Panc1 (cell line): ENCODE data around the gene SNTB2. TPM values are rescaled to one million over a fixed set of nuclear protein-coding genes. Genes with fewer than 3 reads are reported as not detected.
A peak's percentile ranks its signal among the peaks of the same experiment; 100 is the strongest.

ENCODE experiments used
- ATAC-seq: fragments of 200-7000 bp; cut with Tn5 transposase; 2 replicates; pipeline ENCODE4 v1.9.1; 2020; ENCODE audit warnings: mild to moderate bottlenecking, moderate library complexity
- BruUV-seq: library from RNA; stranded (reverse); fragments of 400-500 nt; replicated peaks from 2 replicates; lab custom pipeline; 2021; lab: Mats Ljungman, UMichigan
- CTCF ChIA-PET: fragments of 300-600 bp; sonication (Branson Sonifier 250); formaldehyde crosslinking; loops from one replicate; lab custom pipeline; 2022; ENCODE audit warnings: antibody characterized with exemption; lab: Charles Lee
- POLR2A ChIA-PET: fragments of 300-600 bp; sonication (Branson Sonifier 250); formaldehyde crosslinking; loops from one replicate; lab custom pipeline; 2022; ENCODE audit warnings: antibody characterized with exemption; lab: Charles Lee
- DNase-seq: peaks from one replicate; pipeline ENCODE4 v3.0.0-alpha.2; 2010; ENCODE audit warnings: low read depth, low spot score
- H3K27ac ChIP-seq: 2 replicates; pipeline ENCODE4 v1.5.1; 2011; ENCODE audit warnings: mild to moderate bottlenecking, low read length, inconsistent platforms
- H3K27me3 ChIP-seq: fragments of 200-500 bp; sonication (Bioruptor generic); 2 replicates; pipeline ENCODE4 v1.6.0; 2014; ENCODE audit warnings: low read length, inconsistent platforms; ENCODE audit not compliant: control insufficient read depth, insufficient read depth
- H3K36me3 ChIP-seq: fragments of 200-500 bp; sonication (Bioruptor generic); 2 replicates; pipeline ENCODE4 v1.5.1; 2014; ENCODE audit warnings: inconsistent platforms, mild to moderate bottlenecking, low read length, moderate library complexity; ENCODE audit not compliant: control insufficient read depth, insufficient read depth
- H3K4me1 ChIP-seq: 2 replicates; pipeline ENCODE4 v1.5.1; 2011; ENCODE audit warnings: inconsistent platforms, mild to moderate bottlenecking, low read length, moderate library complexity; ENCODE audit not compliant: control insufficient read depth, insufficient read depth
- H3K4me3 ChIP-seq, 2 experiments: 2 replicates each; pipeline ENCODE4 v1.5.1; 2011 to 2012; ENCODE audit warnings: low read depth in 2 of 2, low read length in 2 of 2, mild to moderate bottlenecking in 2 of 2, inconsistent platforms in 1 of 2, moderate library complexity in 1 of 2
- H3K9me3 ChIP-seq: fragments of 200-500 bp; sonication (Bioruptor generic); 2 replicates; pipeline ENCODE4 v1.5.1; 2014; ENCODE audit warnings: low read depth, mild to moderate bottlenecking, inconsistent platforms, low read length, moderate library complexity; ENCODE audit not compliant: control insufficient read depth, insufficient read depth
- POLR2AphosphoS5 ChIP-seq: IDR thresholded peaks from 2 replicates; pipeline ENCODE4 v1.6.1; 2012; ENCODE audit warnings: mild to moderate bottlenecking, low read depth, low read length, moderate library complexity
- REST ChIP-seq, 2 experiments: IDR thresholded peaks; 2 replicates each; pipeline ENCODE4 v1.6.1; 2011 to 2012; ENCODE audit warnings: low read depth in 2 of 2, control low read depth in 1 of 2, low read length in 1 of 2, mild to moderate bottlenecking in 1 of 2, moderate library complexity in 1 of 2; ENCODE audit not compliant: insufficient read depth in 1 of 2
- SIN3A ChIP-seq: IDR thresholded peaks from 2 replicates; pipeline ENCODE4 v1.6.1; 2012; ENCODE audit warnings: low read depth, mild to moderate bottlenecking, low read length, moderate library complexity, borderline replicate concordance; ENCODE audit not compliant: insufficient read depth
- TCF7L2 ChIP-seq: IDR thresholded peaks from 2 replicates; pipeline ENCODE4 v1.6.1; 2011; ENCODE audit warnings: mild to moderate bottlenecking, low read depth, low read length, inconsistent platforms
- in situ Hi-C: cut with HindIII; loops from 2 replicates; pipeline ENCODE4 v1.10.0; 2016; ENCODE audit warnings: low sequenced_read_pairs, low pct_unique_long_range_greater_than_20kb
- intact Hi-C: fragments of 100-400 bp; cut with micrococcal nuclease; formaldehyde crosslinking; loops from one replicate; pipeline ENCODE4 v1.10.0; 2022; ENCODE audit not compliant: unreplicated experiment
- total RNA-seq: library from RNA; stranded (reverse); gene quantifications from one replicate; pipeline ENCODE4 v1.2.1, GENCODE V29; 2021; ENCODE audit not compliant: unreplicated experiment
- TF ChIP-seq, protein P1 (sequence below): fragments of 450-650 bp; IDR thresholded peaks from 2 replicates; pipeline ENCODE4 v1.5.1; 2017; ENCODE audit warnings: mild to moderate bottlenecking

SNTB2 gene
- total RNA-seq, 1 experiment from 2014 or later: 40.8 TPM

GRCh38 chr16:69150146-69150865 is 36.7 kb upstream of the SNTB2 start:
- H3K27ac ChIP-seq: no peak overlapping the region
- no peak overlapping the region for H3K4me3 ChIP-seq
- peaks cover 18% of the 10 kb centered on the region for H3K36me3 ChIP-seq
- in situ Hi-C loops (no loop called here), intact Hi-C loops (loop anchor here (5.0 kb wide), 1 partner anchor 137 kb away; no protein-coding TSS in a partner anchor)
- CTCF ChIA-PET: interaction anchor here (0.6 to 1.0 kb wide), 4 partner anchors 13 to 212 kb away, joined by 3 to 4 read pairs (median 4); no protein-coding TSS in a partner anchor
- BruUV-seq: no TSS peak
- H3K27me3 ChIP-seq: no peaks in the 10 kb centered on the region
- no peaks in the 10 kb centered on the region for H3K9me3 ChIP-seq
- no peak for TF ChIP-seq TCF7L2
- TF ChIP-seq, protein P1, sequence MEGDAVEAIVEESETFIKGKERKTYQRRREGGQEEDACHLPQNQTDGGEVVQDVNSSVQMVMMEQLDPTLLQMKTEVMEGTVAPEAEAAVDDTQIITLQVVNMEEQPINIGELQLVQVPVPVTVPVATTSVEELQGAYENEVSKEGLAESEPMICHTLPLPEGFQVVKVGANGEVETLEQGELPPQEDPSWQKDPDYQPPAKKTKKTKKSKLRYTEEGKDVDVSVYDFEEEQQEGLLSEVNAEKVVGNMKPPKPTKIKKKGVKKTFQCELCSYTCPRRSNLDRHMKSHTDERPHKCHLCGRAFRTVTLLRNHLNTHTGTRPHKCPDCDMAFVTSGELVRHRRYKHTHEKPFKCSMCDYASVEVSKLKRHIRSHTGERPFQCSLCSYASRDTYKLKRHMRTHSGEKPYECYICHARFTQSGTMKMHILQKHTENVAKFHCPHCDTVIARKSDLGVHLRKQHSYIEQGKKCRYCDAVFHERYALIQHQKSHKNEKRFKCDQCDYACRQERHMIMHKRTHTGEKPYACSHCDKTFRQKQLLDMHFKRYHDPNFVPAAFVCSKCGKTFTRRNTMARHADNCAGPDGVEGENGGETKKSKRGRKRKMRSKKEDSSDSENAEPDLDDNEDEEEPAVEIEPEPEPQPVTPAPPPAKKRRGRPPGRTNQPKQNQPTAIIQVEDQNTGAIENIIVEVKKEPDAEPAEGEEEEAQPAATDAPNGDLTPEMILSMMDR: peak; percentile 73
- ATAC-seq (peak; percentile 90), DNase-seq (no peak)
- POLR2A ChIA-PET: no interaction called here
- no peaks in the 10 kb centered on the region for H3K4me1 ChIP-seq

DNA sequence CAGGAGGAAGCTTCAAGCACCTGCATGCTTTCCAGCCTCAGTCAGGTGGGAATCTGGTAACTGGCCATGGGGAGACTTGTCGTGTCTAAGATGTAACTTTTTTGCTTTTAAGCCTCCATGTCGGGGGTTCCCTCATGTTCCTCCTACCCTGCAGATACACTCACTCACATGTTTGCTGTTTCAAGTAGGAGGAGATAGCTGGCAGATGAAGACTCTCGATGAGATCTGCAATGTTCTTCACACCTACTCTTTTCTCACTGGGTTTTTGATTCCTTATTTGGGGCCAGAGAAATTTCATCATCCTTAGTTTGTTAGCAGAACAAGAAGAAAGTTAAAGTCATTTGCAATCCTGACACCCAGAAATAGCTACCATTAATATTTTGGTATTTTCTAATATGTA is 29.8 kb upstream of the SNTB2 start:
- no peak for DNase-seq
- TF ChIP-seq POLR2AphosphoS5: no peak
- TF ChIP-seq SIN3A: no peak
- TF ChIP-seq, protein P1: no peak
- TF ChIP-seq TCF7L2: no peak
- no peak for TF ChIP-seq REST (IDR thresholded peaks at IDR 0.05; ENCODE audit: insufficient read depth in 1 of 2, low read depth in 2 of 2, low read length in 1 of 2)
- H3K36me3 ChIP-seq: peaks cover 26% of the 10 kb centered on the region
- H3K9me3 ChIP-seq: no peaks in the 10 kb centered on the region
- POLR2A ChIA-PET: no interaction called here
- H3K27me3 ChIP-seq: no peaks in the 10 kb centered on the region
- H3K4me1 ChIP-seq: no peaks in the 10 kb centered on the region
- in situ Hi-C loops (no loop called here), intact Hi-C loops (no loop called here)
- H3K4me3 ChIP-seq: no peak overlapping the region
- no peak overlapping the region for H3K27ac ChIP-seq
- no peak for ATAC-seq
- CTCF ChIA-PET: no interaction called here
- BruUV-seq: no TSS peak
